Vagina (tissue), 2 donors: ENCODE results near the gene BDH1. TPM values are rescaled to one million over a fixed set of nuclear protein-coding genes. Genes with fewer than 3 reads are reported as not detected.
"Not testable (repeated sequence)": the region's sequence is repeated elsewhere in the genome, so short reads cannot be mapped to it uniquely, and the experiment has no call there.

ENCODE experiments used
- DNase-seq, 2 donors: peaks; one replicate each; pipeline ENCODE4 v3.0.0-alpha.2; 2017; ENCODE audit errors: extremely low spot score in 2 of 2
- H3K27ac ChIP-seq: fragments of 200-600 bp; sonication (generic); one replicate; pipeline ENCODE4 v1.5.1; 2019
- H3K27me3 ChIP-seq: fragments of 200-600 bp; sonication (generic); one replicate; pipeline ENCODE4 v1.5.1; 2019
- H3K36me3 ChIP-seq, 2 donors: fragments of 200-600 bp; sonication (generic); one replicate each; pipeline ENCODE4 v1.5.1; 2017 to 2019
- H3K4me1 ChIP-seq: fragments of 200-600 bp; sonication (generic); one replicate; pipeline ENCODE4 v1.5.1; 2019
- H3K4me3 ChIP-seq, 2 donors: fragments of 200-600 bp; sonication (generic); 1 replicate in 1 of 2; 2 replicates in 1 of 2; pipeline ENCODE4 v1.5.1; 2016 to 2019
- H3K9me3 ChIP-seq: fragments of 200-600 bp; sonication (generic); one replicate; pipeline ENCODE4 v1.5.1; 2019
- POLR2A ChIP-seq, 2 donors: fragments of 450-650 bp; IDR thresholded peaks; one replicate each; pipeline ENCODE4 v1.6.1; 2017; ENCODE audit warnings: antibody characterized with exemption in 2 of 2, mild to moderate bottlenecking in 2 of 2, moderate library complexity in 2 of 2
- POLR2AphosphoS5 ChIP-seq, 2 donors: sonication (generic); formaldehyde crosslinking; IDR thresholded peaks; one replicate each; pipeline ENCODE4 v1.9.0; 2017; ENCODE audit warnings: antibody characterized with exemption in 2 of 2, mild to moderate bottlenecking in 2 of 2, low read depth in 1 of 2; ENCODE audit not compliant: insufficient read depth in 1 of 2
- intact Hi-C: fragments of 100-400 bp; cut with DNase I; formaldehyde crosslinking; loops from one replicate; pipeline ENCODE4 v1.15.1; 2023
- total RNA-seq: library from RNA; depleted of rRNA; stranded (reverse); fragments of >200 nt; gene quantifications from one replicate; pipeline ENCODE4 v1.2.3, GENCODE V29; 2016
- TF ChIP-seq, protein P1 (sequence below), 3 experiments: fragments of 450-650 bp in 2 of 3; fragments of 200-600 bp in 1 of 3; sonication (generic) in 1 of 3; IDR thresholded peaks; one replicate each; pipeline ENCODE4 v1.5.1; 2017 to 2019; ENCODE audit warnings: antibody characterized with exemption in 3 of 3, mild to moderate bottlenecking in 2 of 3, moderate library complexity in 2 of 3

BDH1 gene, protein sequence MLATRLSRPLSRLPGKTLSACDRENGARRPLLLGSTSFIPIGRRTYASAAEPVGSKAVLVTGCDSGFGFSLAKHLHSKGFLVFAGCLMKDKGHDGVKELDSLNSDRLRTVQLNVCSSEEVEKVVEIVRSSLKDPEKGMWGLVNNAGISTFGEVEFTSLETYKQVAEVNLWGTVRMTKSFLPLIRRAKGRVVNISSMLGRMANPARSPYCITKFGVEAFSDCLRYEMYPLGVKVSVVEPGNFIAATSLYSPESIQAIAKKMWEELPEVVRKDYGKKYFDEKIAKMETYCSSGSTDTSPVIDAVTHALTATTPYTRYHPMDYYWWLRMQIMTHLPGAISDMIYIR
- total RNA-seq, result 30.2 TPM

DNA sequence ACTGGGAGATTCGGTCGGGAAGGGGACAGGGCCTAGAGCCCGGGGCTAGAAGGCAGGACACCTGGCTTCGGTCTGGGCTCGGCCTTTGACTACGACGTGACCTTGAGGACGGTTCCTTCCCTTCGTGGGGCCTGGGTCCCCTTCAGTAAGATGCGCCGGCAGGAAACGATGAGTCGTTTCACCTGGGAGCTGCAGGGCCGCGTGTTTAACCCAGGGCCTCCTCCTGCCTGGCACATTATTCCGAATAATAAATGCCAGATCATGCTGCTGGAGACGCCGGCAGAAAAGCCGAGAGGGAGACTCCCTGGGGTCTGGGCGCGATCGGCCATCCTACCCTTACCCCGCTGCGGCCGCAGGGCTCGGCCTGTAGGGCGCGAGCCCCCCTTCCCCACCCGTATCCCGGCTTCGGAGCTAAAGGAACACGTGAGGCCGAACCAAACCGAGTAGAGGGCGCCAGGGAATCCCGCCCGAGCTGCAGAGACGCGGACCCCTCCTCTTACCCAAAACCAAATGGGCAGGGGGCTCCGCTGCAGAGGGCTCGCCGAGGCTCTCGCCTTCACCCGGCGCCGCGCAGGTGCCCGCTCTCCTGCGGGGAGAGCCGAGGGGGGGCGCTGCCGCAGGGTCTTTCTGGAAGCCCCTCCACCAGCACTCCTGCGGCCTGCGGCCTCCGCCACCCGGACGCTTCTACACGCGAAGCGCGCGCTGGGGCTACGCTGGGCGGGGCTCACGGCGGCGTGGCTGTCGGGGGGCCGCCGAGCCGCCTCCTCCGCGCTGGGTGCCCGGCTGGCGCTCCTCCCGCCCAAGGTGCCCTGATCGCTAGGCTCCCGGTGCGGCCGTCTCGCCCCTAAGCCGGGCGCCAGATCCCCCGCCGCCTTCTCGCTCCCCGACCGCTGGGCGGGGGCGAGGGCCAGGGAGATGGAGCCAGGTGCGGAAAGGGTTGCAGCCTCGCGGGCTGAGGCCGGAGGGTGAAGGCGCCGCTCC, at the start of gene BDH1:
Gene BDH1, minus strand, starts transcription at position 688 of the 981 bp plus-strand sequence. CDS start 9,525 bp downstream, outside the sequence.
- Histone ChIP-seq H3K36me3 (no peaks in the 10 kb centered on the region), H3K9me3 (no peaks in the 10 kb centered on the region), H3K4me3 (peak within 1 kb of the TSS; percentile 74 to 81), H3K4me1 (peaks cover 17% of the 10 kb centered on the region), H3K27me3 (no peaks in the 10 kb centered on the region), H3K27ac (peak within 1 kb of the TSS; percentile 88)
- intact Hi-C loops, result no loop called here
- TF ChIP-seq, protein P1, sequence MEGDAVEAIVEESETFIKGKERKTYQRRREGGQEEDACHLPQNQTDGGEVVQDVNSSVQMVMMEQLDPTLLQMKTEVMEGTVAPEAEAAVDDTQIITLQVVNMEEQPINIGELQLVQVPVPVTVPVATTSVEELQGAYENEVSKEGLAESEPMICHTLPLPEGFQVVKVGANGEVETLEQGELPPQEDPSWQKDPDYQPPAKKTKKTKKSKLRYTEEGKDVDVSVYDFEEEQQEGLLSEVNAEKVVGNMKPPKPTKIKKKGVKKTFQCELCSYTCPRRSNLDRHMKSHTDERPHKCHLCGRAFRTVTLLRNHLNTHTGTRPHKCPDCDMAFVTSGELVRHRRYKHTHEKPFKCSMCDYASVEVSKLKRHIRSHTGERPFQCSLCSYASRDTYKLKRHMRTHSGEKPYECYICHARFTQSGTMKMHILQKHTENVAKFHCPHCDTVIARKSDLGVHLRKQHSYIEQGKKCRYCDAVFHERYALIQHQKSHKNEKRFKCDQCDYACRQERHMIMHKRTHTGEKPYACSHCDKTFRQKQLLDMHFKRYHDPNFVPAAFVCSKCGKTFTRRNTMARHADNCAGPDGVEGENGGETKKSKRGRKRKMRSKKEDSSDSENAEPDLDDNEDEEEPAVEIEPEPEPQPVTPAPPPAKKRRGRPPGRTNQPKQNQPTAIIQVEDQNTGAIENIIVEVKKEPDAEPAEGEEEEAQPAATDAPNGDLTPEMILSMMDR (IDR thresholded peaks at IDR 0.05), result no peak
- no peak for TF ChIP-seq POLR2A (IDR thresholded peaks at IDR 0.05)
- TF ChIP-seq POLR2AphosphoS5 (IDR thresholded peaks at IDR 0.05; ENCODE audit: insufficient read depth in 1 of 2, low read depth in 1 of 2), result peak in 1 of 2 donors; percentile 21
- DNase-seq, result no peak

DNA sequence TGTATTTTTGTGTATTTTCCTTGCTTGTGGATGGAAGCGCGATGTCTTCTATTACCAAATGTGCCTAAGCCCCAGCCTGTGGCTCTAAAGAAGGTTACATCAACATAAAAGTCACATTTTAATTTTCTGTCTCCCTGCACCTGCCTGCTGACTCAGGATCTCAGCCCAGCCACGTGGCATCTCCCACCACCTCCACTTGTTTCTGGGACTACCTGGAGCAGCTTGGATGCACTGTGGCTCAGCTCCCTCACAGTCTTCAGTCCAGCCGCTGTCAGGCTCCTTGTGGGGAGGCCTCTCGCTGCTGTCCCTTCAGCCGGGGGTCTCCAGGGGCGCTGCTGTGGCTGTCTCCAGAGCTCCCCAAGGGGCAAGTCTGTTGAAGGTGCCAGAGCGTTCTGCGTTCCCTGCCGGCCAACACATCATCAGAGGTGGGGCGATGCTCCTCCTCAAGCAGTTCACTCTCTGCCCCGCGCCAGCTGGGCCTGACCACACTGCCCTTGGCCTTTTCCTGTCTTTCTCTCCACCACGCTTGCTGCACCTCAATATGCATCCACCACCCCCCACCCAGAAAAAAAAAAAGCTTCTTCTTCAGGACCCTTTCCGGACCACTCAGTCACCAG, 47.7 kb upstream of the BDH1 start:
- Histone ChIP-seq H3K27ac (no peak overlapping the region), H3K27me3 (no peaks in the 10 kb centered on the region), H3K9me3 (no peaks in the 10 kb centered on the region), H3K4me1 (peaks cover 10% of the 10 kb centered on the region), H3K4me3 (no peak overlapping the region), H3K36me3 (peaks cover 0 to 20% of the 10 kb centered on the region in 2 donors)
- intact Hi-C loops, result no loop called here
- TF ChIP-seq POLR2AphosphoS5 (IDR thresholded peaks at IDR 0.05; ENCODE audit: insufficient read depth in 1 of 2, low read depth in 1 of 2), result no peak
- no peak for TF ChIP-seq POLR2A (IDR thresholded peaks at IDR 0.05)
- TF ChIP-seq, protein P1 (IDR thresholded peaks at IDR 0.05), result no peak
- DNase-seq, result no peak

DNA sequence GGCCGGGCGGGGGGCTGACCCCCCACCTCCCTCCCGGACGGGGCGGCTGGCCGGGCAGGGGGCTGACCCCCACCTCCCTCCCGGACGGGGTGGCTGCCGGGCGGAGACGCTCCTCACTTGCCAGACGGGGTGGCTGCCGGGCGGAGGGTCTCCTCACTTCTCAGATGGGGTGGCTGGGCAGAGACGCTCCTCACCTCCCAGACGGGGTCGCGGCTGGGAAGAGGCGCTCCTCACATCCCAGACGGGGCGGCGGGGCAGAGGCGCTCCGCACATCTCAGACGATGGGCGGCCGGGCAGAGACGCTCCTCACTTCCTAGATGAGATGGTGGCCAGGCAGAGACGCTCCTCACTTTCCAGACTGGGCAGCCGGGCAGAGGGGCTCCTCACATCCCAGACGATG, 46.6 kb upstream of the BDH1 start:
- H3K4me3 ChIP-seq, H3K9me3 ChIP-seq, intact Hi-C loops, DNase-seq, H3K27me3 ChIP-seq, H3K27ac ChIP-seq: not testable (repeated sequence)
- H3K36me3 ChIP-seq, result peaks cover 0 to 13% of the 10 kb centered on the region in 2 donors
- peaks cover 10% of the 10 kb centered on the region for H3K4me1 ChIP-seq

DNA sequence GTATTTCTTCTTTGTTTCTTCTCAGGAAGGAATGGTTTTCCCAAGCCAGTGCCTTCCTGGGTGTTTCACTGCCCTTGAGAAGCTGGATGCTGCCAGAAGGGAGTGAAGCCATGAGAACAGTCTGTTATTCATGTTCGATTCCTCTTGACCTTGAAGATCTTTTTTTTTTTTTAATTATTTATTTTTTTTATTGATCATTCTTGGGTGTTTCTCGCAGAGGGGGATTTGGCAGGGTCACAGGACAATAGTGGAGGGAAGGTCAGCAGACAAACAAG, 45.7 kb upstream of the BDH1 start:
- H3K27me3 ChIP-seq, H3K9me3 ChIP-seq, intact Hi-C loops, H3K4me3 ChIP-seq, DNase-seq, H3K27ac ChIP-seq, H3K36me3 ChIP-seq: not testable (repeated sequence)
- H3K4me1 ChIP-seq, result peaks cover 10% of the 10 kb centered on the region

DNA sequence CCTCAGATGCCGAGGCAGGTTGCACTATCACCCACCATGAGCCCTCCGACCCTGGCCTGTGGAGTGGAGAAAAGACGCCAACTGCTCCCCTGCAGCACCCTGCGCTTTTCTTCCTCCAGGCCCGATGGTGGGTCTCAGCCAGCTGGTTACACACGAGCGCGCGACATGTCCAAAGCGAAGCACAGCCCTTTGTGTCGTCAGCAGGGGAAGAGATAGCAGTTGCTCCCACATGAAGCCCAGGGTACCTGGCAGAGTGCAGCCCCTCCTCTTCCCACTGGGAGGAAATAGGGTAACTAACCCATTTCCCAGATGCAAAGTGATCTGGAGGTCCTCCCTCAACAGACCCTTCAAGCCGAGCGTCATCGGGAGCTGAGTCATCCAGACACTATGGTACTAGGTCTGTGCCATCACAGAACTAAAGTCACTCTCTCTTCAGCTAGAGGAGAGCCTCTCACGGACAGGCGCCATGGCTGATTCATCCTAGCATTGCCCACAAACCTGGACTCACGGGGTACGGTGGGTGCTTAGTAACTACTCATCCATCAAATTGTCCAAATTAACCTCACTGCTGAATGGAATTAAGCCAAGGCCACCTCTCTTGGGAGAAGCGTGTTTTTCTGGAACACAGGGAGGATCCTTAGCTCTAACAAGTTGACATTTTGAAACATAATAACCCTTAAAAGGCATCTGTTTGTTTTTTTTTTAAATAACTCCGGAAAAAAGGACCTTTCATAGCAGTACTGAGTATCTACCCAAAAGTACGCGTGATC, 45.2 kb upstream of the BDH1 start:
- H3K36me3 ChIP-seq, result no peaks in the 10 kb centered on the region
- H3K9me3 ChIP-seq, result no peaks in the 10 kb centered on the region
- intact Hi-C loops, result no loop called here
- H3K4me1 ChIP-seq, result peaks cover 10% of the 10 kb centered on the region
- H3K27ac ChIP-seq, result no peak overlapping the region
- no peaks in the 10 kb centered on the region for H3K27me3 ChIP-seq
- no peak for DNase-seq
- no peak overlapping the region for H3K4me3 ChIP-seq
- TF ChIP-seq POLR2AphosphoS5 (IDR thresholded peaks at IDR 0.05; ENCODE audit: insufficient read depth in 1 of 2, low read depth in 1 of 2) (no peak), POLR2A (IDR thresholded peaks at IDR 0.05) (no peak)
- TF ChIP-seq, protein P1 (IDR thresholded peaks at IDR 0.05), result no peak
